NCI-H2196 treated with DMSO at 0.1 percent for 48 hours (cell line): Measurements from ENCODE around the gene RSPH1.

Experiments used
- DNase-seq: peaks from one replicate; lab custom pipeline; 2025; ENCODE audit not compliant: unreplicated experiment; lab: John Stamatoyannopoulos, UW

RSPH1 gene

GRCh38 chr21:42451941-42452340, 44.1 kb downstream of the RSPH1 start:
- DNase-seq, result no peak

- no peak for DNase-seq
Observed at GRCh38 chr21:42448686-42449085, 47.3 kb downstream of the RSPH1 start.

DNA sequence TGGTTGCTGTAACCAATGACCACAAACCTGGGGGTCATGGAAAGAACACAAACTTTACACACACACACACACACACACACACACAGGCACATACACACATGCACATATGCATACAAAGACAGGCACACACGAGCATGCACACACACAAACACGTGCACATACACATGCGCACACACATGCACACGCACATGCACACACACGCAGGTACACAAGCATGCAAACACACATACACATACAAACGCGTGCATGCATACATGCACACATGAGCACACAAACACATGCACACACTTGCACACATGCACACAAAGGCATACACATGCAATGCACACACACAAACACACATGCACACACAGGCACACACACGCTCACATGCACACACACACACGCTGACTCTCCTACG, 48.3 kb downstream of the RSPH1 start:
- DNase-seq, result no peak

- no peak for DNase-seq
Observed at GRCh38 chr21:42447182-42447581, 48.8 kb downstream of the RSPH1 start.

GRCh38 chr21:42446531-42446930, 49.5 kb downstream of the RSPH1 start:
- DNase-seq, result no peak

DNA sequence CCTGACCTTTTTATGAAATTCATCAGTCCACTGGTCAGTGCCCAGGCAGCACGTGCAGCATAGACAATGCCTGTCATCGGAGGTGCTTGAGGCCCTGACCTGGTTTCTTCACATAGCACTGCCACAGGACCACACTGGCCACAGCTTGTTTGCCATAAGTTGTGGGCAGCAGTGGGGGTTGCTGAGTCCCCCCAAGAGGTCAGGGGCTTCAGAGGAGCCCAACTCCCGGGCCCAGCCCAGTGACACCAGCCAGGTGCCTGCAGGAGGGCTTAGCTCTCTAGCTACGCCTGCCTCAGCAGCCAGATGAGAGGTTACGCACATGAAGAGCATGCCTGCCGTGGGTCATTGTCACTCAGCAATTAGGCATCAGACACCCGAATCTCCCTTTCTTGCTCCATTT, 50.7 kb downstream of the RSPH1 start:
- no peak for DNase-seq

- DNase-seq, result no peak
Observed at GRCh38 chr21:42444745-42445059, 51.3 kb downstream of the RSPH1 start.

DNA sequence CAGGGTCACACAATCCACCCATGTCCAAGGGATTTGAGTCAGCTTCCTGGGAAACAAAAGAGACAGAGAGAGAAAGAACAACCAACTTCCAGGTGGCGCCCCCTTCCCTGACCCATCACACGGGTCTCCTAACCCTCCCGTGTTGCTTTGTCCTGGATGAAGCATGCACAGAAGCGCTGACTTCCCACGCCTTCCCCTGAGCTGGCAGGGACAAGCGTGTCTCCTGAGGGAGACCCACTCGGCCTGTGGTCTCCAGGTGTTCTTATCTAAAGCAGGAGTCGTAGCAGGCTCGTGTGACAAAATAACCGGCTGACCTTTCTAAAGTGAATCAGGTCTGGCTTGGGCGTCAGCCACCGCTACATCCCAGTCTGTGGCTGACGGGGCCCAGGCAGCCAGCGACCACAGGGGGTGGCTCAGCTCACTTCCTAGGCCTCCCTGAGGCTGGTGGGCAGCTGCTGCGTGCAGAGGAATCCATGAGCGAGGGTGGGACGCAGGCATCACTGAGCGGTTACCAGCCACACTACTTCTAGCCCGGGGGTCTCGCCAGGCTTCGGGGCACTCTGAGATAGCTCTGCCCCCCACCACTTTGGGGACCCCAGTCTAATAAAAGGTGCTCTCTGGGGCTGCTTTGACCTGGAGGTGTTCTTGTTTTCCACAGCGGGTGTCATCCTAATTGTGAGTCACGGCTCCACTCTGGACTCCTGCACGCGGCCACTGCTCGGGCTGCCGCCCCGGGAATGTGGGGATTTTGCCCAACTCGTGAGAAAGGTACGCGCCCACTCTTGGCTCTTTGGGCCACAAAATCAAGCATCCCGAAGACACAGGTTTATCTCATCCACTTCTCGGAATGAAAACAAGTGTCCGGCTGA, 51.9 kb downstream of the RSPH1 start:
- DNase-seq, result no peak

DNA sequence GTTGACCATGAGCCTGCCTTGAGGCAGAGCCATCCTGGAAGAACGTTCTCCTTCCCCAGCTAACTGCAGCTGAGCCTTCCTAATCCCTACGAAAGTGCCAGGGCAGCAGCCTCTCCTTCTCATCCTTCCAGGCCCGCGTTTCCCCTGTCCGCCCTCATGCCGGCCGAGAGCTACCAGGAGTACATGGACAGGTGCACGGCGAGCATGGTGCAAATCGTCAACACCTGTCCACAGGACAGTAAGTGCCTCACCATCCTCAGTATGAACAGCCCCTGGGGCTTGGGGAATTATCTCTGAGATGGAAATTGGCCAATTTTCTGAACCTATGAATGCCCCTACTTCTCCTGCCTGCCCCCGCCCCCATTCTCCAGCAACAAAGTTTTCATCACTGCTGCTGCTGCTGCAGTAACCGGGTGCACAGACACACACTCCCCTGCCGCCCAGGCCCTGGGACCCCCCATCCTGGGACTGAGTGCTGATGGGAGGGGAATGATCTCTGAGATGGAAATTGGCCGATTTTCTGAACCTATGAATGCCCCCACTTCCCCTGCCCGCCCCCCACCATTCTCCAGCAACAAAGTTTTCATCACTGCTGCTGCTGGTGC, 52.7 kb downstream of the RSPH1 start:
- no peak for DNase-seq

DNA sequence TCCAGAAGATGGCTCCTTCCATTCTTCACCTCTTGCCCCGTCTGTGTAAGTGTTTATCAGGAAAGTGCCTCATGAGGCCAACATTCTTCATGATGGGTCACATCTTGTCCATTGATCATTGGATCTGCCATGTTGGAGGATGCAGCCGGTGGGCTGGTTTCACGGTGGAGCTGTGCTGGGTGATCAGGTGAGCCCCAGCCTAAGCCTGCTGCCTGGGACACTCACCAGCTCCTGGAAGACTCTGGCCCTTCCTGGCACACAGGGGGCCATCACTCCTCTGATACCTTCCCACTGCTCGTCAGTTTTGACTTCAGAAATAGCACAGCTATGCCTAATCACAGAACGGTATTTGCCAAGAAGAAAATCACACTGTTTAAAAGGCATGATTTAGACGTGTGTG, 54.1 kb downstream of the RSPH1 start:
- no peak for DNase-seq

DNA sequence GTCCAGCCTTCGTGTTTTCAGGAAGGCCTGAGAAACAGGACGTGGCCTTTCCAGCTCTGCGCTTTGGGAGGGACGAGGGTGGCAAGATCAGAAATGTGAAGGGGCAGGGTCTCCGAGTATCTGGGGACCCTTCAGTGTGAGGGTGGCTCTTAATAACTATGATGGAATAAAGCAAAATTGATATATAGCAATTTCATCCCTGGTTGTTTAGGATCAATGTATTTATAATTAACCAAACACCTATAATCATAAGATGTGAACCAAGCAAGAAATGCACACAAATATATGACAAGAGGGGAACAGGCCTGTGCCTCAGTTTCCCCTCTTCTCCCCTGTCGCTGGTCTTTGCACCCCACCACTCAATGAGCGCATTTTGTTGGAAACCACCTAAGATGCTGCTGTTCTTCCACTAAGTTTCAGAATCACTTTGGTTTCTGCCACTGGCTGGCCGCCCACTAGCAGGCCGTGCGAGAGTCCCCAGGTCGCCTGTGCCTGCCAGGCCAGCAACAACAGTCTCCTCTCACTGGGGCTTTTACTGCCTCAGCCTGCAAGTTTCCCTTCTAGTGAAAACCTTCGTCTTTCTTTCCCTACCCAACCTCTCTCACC, 55.7 kb downstream of the RSPH1 start:
- no peak for DNase-seq

DNA sequence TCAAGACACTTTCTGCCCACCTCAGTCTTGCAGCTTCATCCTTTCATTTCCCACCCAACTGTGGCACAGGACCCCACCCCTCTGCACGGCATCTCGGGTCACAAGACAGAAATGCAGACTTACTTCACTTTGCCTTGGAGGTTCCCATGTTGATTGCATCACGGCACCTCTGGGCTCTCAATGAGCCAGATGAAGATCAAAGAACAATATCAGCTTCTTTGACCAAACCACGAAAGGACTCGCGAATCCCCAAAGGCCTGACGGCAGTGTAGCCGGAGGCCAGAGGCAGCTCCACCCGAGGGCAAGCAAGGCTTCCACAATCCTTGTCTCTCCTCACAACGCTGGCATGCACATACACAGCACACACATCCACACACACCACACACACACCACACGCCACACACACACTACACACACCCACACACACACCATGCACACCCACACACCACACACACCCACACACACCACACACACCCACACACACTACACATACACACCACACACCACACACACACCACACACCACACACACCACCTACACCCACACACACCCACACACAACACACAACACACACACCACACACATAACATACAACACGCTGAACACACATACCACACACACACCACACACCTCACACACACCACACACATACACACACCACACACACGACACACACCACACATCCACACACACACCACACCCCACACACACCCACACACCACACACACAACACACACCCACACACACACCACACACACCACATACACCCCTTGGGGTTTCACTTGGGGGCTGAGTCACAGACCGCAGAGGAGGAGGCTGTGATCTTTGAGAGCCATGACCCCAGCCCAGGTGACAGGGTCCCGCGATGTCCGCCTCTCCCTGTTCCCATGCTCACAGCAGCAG, 56.5 kb downstream of the RSPH1 start:
- DNase-seq, result no peak

- no peak for DNase-seq
Observed at GRCh38 chr21:42438316-42439205, 57.5 kb downstream of the RSPH1 start.

DNA sequence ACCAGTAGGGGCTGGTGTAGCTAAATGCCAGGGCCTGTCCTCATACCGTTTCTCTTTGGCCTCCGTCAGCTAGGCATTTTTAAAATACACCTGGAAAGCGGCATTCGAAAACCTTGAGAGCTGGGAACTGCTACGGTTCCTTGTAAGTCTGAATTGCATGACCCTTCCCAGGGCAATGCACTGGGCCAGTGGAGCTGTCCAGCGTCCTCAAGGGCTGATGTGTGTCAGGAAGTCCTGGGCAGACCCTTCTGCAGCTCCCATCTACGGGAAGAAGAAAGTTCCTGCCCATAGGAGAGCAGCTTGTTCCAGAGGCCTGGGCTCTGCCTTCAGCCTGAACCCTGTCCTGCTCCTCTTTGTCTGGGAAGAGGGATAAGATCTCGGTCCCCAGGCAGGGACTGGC, 58.2 kb downstream of the RSPH1 start:
- no peak for DNase-seq

GRCh38 chr21:42436914-42437313, 59.1 kb downstream of the RSPH1 start:
- no peak for DNase-seq

- no peak for DNase-seq
Observed at GRCh38 chr21:42435833-42436232, 60.2 kb downstream of the RSPH1 start.

DNA sequence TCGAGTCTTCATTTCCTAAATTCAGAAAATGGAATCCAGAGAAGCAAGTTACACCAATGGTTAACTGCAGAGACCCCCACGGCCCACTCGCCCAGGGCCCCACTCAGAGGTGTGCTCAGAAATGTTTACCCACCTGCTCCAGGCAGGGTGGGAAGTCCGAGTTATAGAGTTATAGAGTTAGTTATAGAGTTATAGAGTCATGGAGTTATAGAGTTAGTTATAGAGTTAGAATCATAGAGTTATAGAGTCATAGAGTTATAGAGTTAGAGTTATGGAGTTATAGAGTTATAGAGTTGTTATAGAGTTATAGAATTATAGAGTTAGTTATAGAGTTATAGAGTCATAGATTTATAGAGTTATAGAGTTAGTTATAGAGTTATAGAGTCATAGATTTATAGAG, 60.6 kb downstream of the RSPH1 start:
- no peak for DNase-seq

DNA sequence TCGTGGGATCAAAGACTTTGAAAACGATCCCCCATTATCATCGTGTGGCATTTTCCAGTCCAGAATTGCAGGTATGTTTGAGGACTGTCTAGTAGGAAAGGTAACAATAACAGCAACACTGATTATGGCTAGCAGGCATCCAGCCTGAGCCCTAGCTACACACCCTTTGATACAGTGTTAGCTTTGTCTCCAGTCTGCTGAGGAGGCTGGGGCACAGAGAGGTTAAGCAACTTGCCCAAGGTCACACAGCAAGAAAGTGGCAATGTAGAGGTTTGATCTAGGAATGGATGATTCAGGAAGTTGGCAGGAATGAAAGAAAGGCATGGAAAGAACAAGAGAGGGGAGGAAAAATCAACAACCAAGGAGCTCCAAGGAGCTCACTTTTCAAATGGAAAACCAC, 61.1 kb downstream of the RSPH1 start:
- no peak for DNase-seq

DNA sequence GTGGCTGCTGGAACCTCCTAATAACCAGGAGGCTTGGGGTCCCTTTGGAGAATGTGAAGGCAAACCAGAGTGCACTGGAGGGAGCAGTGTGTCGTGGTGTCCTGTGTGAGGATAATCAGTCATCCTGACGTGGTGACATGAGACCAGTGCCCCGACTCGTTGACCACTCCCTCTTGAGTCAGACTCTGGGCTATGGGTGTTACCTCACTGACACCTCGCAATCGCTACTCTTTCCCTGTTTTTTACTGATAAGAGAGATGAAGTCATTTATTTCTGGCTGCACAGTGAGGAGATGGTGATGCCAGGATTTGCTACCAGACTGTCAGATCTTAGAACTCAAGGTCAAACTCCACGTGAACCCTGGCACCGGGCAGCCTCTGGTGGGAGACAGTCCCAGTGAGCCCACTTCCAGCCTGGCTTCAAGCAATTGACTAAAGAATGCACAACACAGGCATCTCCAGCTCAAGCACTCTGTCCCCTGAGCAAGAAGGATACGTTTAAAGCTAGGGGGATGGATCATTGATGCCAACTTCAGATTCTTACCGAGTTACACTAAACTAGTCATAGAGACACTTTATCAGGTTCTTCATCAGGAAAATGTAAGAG, 62.0 kb downstream of the RSPH1 start:
- DNase-seq, result no peak

DNA sequence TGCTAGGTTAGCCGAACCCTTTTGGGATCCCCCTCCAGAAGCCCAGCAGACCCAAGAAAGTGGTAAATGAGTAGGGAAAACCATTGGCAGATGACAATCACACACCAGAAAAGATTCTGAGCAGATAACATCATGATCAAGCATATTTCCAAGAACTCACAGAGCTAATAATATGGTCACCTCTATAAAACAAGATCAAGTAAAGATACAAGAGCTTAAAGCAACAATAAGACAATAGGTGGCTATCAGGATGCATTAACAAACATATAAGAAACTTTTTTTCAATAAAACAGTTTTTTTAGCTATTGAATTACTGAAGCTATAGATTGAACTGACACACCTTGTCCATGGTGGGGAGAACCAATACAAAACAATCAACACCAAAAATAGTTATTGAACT, 63.3 kb downstream of the RSPH1 start:
- no peak for DNase-seq
